ENCODE data around the gene SAMD13.

Gene SAMD13

DNA sequence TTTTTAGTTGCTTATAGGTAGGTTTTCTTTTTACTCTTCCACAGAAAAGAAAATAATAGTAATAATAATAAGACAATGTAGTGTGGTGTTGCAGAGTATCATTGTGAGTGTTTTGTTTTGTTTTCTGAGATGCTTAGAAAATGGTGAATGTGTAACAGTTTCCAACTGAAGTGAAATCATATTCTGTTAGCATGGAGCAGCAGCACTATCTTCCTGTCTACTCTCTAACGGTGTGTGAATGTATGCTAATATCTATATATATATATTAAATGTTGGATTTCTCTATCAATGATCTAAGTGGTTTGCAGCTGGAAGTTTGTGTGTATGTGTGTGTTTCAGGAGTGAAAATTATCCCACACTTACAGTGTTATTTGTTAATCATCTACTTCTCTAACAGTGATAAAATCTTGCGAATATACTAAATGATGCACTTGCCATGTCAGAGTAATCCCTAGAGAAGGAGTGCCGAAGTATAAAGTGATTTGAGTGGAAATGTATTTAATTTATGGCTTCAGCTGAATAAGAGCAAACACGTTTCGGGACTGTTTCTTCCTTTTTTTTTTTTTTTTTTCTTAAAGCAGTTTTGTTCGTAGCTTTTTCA is 377 bp downstream of the SAMD13 start:
- WGBS (ENCODE audit: extremely low coverage, insufficient coverage, low lambda C conversion rate) = no CpG with 5 or more reads among the region's 6 CpGs
- Histone ChIP-seq H3K18ac (ENCODE audit: low read length) (no peak overlapping the region), H3K9ac (ENCODE audit: low read length) (no peak overlapping the region), H3K4me2 (ENCODE audit: low read length) (no peak overlapping the region), H3K56ac (ENCODE audit: low read length) (no peak overlapping the region), H2BK5ac (ENCODE audit: low read length) (no peak overlapping the region), H3K4me3 (ENCODE audit: low read length) (no peak overlapping the region), H2AK5ac (ENCODE audit: low read length) (no peak overlapping the region), H3K23ac (ENCODE audit: low read length) (no peak overlapping the region), H3K4me1 (ENCODE audit: control insufficient read depth, low read depth, low read length) (peaks cover 4% of the 10 kb centered on the region), H2BK120ac (ENCODE audit: low read depth, low read length) (no peak overlapping the region), H3K27ac (ENCODE audit: low read depth, low read length) (no peak overlapping the region), H3K79me2 (ENCODE audit: control insufficient read depth, insufficient read depth, low read length) (no peaks in the 10 kb centered on the region), H3K4ac (ENCODE audit: low read depth, low read length) (no peak overlapping the region), H3K36me3 (ENCODE audit: control insufficient read depth, insufficient read depth, low read length) (no peaks in the 10 kb centered on the region), H4K5ac (ENCODE audit: low read length) (no peak overlapping the region), H2BK15ac (replicated peaks; ENCODE audit: low read depth) (no peak overlapping the region), H4K8ac (ENCODE audit: low read depth, low read length) (no peak overlapping the region), H3K27me3 (ENCODE audit: insufficient read depth, low read length, poor library complexity) (no peaks in the 10 kb centered on the region), H3K79me1 (ENCODE audit: low read length) (no peaks in the 10 kb centered on the region)
- no peak for DNase-seq

GRCh38 chr1:84303314-84303830 is 1.9 kb downstream of the SAMD13 start:
- Histone ChIP-seq H3K9ac (ENCODE audit: low read length) (no peak overlapping the region), H3K4ac (ENCODE audit: low read depth, low read length) (no peak overlapping the region), H3K4me3 (ENCODE audit: low read length) (no peak overlapping the region), H4K5ac (ENCODE audit: low read length) (no peak overlapping the region), H3K27me3 (ENCODE audit: insufficient read depth, low read length, poor library complexity) (no peaks in the 10 kb centered on the region), H2AK5ac (ENCODE audit: low read length) (no peak overlapping the region), H2BK120ac (ENCODE audit: low read depth, low read length) (no peak overlapping the region), H3K27ac (ENCODE audit: low read depth, low read length) (no peak overlapping the region), H3K4me2 (ENCODE audit: low read length) (no peak overlapping the region), H2BK5ac (ENCODE audit: low read length) (no peak overlapping the region), H2BK15ac (replicated peaks; ENCODE audit: low read depth) (no peak overlapping the region), H3K79me1 (ENCODE audit: low read length) (no peaks in the 10 kb centered on the region), H3K4me1 (ENCODE audit: control insufficient read depth, low read depth, low read length) (peaks cover 4% of the 10 kb centered on the region), H3K56ac (ENCODE audit: low read length) (no peak overlapping the region), H3K36me3 (ENCODE audit: control insufficient read depth, insufficient read depth, low read length) (no peaks in the 10 kb centered on the region), H3K18ac (ENCODE audit: low read length) (no peak overlapping the region), H3K23ac (ENCODE audit: low read length) (no peak overlapping the region), H4K8ac (ENCODE audit: low read depth, low read length) (no peak overlapping the region), H3K79me2 (ENCODE audit: control insufficient read depth, insufficient read depth, low read length) (no peaks in the 10 kb centered on the region)
- DNase-seq = no peak
- no CpG with 5 or more reads among the region's 3 CpGs for WGBS (ENCODE audit: extremely low coverage, insufficient coverage, low lambda C conversion rate)

DNA sequence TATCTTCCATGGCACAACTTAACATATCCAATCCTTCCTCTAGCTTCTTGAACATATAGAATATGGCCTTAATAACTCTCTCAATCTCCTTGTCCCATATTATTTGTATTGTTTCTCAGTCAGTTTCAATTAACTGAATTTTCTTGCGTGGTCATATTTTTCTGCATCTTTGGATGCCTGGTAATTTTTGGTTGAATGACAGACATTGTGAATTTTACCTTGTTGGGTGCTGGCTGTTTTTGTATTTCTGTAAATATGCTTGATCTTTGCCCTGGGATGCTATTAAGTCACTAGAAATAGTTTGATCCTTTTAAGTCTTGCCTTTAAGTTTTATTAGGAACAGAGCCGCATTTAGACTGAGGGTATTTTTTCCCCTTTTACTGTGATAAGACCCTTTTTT is 5.9 kb downstream of the SAMD13 start:
- Histone ChIP-seq H3K79me2 (ENCODE audit: control insufficient read depth, insufficient read depth, low read length) (no peaks in the 10 kb centered on the region), H2BK15ac (replicated peaks; ENCODE audit: low read depth) (no peak overlapping the region), H3K4me3 (ENCODE audit: low read length) (no peak overlapping the region), H3K4me2 (ENCODE audit: low read length) (no peak overlapping the region), H3K79me1 (ENCODE audit: low read length) (no peaks in the 10 kb centered on the region), H3K56ac (ENCODE audit: low read length) (no peak overlapping the region), H3K27ac (ENCODE audit: low read depth, low read length) (no peak overlapping the region), H3K23ac (ENCODE audit: low read length) (no peak overlapping the region), H2BK5ac (ENCODE audit: low read length) (no peak overlapping the region), H3K18ac (ENCODE audit: low read length) (no peak overlapping the region), H2BK120ac (ENCODE audit: low read depth, low read length) (no peak overlapping the region), H4K5ac (ENCODE audit: low read length) (no peak overlapping the region), H2AK5ac (ENCODE audit: low read length) (no peak overlapping the region), H3K9ac (ENCODE audit: low read length) (no peak overlapping the region), H3K4ac (ENCODE audit: low read depth, low read length) (no peak overlapping the region), H3K27me3 (ENCODE audit: insufficient read depth, low read length, poor library complexity) (no peaks in the 10 kb centered on the region), H3K36me3 (ENCODE audit: control insufficient read depth, insufficient read depth, low read length) (no peaks in the 10 kb centered on the region), H3K4me1 (ENCODE audit: control insufficient read depth, low read depth, low read length) (peaks cover 4% of the 10 kb centered on the region), H4K8ac (ENCODE audit: low read depth, low read length) (no peak overlapping the region)
- no CpG with 5 or more reads among the region's 2 CpGs for WGBS (ENCODE audit: extremely low coverage, insufficient coverage, low lambda C conversion rate)
- DNase-seq = no peak

DNA sequence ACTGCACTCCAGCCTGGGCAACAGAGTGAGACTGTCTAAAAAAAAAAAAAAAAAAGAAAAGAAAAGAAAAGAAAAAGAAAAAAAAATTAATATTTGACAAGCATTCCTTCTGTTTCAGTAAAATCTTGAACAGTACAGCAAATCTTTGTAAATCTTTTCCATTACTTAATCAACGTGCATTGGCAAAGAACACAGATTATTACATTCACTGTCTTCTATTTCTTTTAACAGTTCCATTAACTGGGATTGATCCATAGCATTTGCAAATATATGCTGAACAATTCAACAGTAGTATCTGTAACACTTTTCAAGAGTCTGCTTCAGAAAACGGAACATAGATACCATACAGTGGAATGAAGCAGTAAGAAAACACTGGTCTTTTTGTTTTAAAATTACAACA is 9.8 kb downstream of the SAMD13 start:
- H3K4ac ChIP-seq (ENCODE audit: low read depth, low read length) = no peak overlapping the region
- no peak overlapping the region for H3K23ac ChIP-seq (ENCODE audit: low read length)
- no peak overlapping the region for H3K56ac ChIP-seq (ENCODE audit: low read length)
- H3K4me3 ChIP-seq (ENCODE audit: low read length) = no peak overlapping the region
- H2BK120ac ChIP-seq (ENCODE audit: low read depth, low read length) = no peak overlapping the region
- H3K18ac ChIP-seq (ENCODE audit: low read length) = no peak overlapping the region
- no peaks in the 10 kb centered on the region for H3K4me1 ChIP-seq (ENCODE audit: control insufficient read depth, low read depth, low read length)
- no peak overlapping the region for H3K27ac ChIP-seq (ENCODE audit: low read depth, low read length)
- H4K8ac ChIP-seq (ENCODE audit: low read depth, low read length) = no peak overlapping the region
- H2AK5ac ChIP-seq (ENCODE audit: low read length) = no peak overlapping the region
- no peak for DNase-seq
- H3K36me3 ChIP-seq (ENCODE audit: control insufficient read depth, insufficient read depth, low read length) = no peaks in the 10 kb centered on the region
- no peaks in the 10 kb centered on the region for H3K27me3 ChIP-seq (ENCODE audit: insufficient read depth, low read length, poor library complexity)
- no CpG with 5 or more reads among the region's 2 CpGs for WGBS (ENCODE audit: extremely low coverage, insufficient coverage, low lambda C conversion rate)
- H4K5ac ChIP-seq (ENCODE audit: low read length) = no peak overlapping the region
- no peaks in the 10 kb centered on the region for H3K79me1 ChIP-seq (ENCODE audit: low read length)
- no peak overlapping the region for H2BK5ac ChIP-seq (ENCODE audit: low read length)
- no peak overlapping the region for H3K9ac ChIP-seq (ENCODE audit: low read length)
- no peaks in the 10 kb centered on the region for H3K79me2 ChIP-seq (ENCODE audit: control insufficient read depth, insufficient read depth, low read length)
- H3K4me2 ChIP-seq (ENCODE audit: low read length) = no peak overlapping the region
- H2BK15ac ChIP-seq (replicated peaks; ENCODE audit: low read depth) = no peak overlapping the region

DNA sequence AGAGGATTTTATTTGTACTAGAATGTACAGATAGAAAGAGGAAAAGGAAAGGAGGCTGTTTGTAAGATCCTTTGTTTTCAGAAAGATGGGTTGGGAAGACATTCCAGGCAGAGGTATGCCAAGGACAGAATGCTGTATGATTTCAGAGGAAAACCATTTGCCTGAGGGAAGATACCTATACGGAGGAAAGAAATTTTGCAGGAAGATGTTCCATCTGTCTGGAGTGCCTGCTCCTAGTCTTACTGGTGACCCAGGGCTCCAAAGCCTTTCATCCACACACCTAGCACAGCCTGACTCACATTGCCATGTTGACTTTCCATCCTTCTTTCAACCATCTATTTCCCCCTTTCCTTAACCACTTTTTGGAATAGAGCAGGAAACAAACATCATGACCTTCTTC is 18.2 kb downstream of the SAMD13 start:
- Histone ChIP-seq H3K9ac (ENCODE audit: low read length) (no peak overlapping the region), H3K79me1 (ENCODE audit: low read length) (no peaks in the 10 kb centered on the region), H3K4me1 (ENCODE audit: control insufficient read depth, low read depth, low read length) (no peaks in the 10 kb centered on the region), H2AK5ac (ENCODE audit: low read length) (no peak overlapping the region), H3K27me3 (ENCODE audit: insufficient read depth, low read length, poor library complexity) (no peaks in the 10 kb centered on the region), H3K4ac (ENCODE audit: low read depth, low read length) (no peak overlapping the region), H2BK120ac (ENCODE audit: low read depth, low read length) (no peak overlapping the region), H3K27ac (ENCODE audit: low read depth, low read length) (no peak overlapping the region), H3K79me2 (ENCODE audit: control insufficient read depth, insufficient read depth, low read length) (no peaks in the 10 kb centered on the region), H3K18ac (ENCODE audit: low read length) (no peak overlapping the region), H4K8ac (ENCODE audit: low read depth, low read length) (no peak overlapping the region), H3K4me2 (ENCODE audit: low read length) (no peak overlapping the region), H3K56ac (ENCODE audit: low read length) (no peak overlapping the region), H2BK5ac (ENCODE audit: low read length) (no peak overlapping the region), H3K4me3 (ENCODE audit: low read length) (no peak overlapping the region), H3K23ac (ENCODE audit: low read length) (no peak overlapping the region), H3K36me3 (ENCODE audit: control insufficient read depth, insufficient read depth, low read length) (no peaks in the 10 kb centered on the region), H4K5ac (ENCODE audit: low read length) (no peak overlapping the region), H2BK15ac (replicated peaks; ENCODE audit: low read depth) (no peak overlapping the region)
- peak; percentile 61 for DNase-seq
- no CpG with 5 or more reads among the region's 1 CpG for WGBS (ENCODE audit: extremely low coverage, insufficient coverage, low lambda C conversion rate)

GRCh38 chr1:84327830-84328229 is 26.3 kb downstream of the SAMD13 start:
- no peak overlapping the region for H3K4me2 ChIP-seq (ENCODE audit: low read length)
- no peaks in the 10 kb centered on the region for H3K36me3 ChIP-seq (ENCODE audit: control insufficient read depth, insufficient read depth, low read length)
- no peak overlapping the region for H3K23ac ChIP-seq (ENCODE audit: low read length)
- no peaks in the 10 kb centered on the region for H3K27me3 ChIP-seq (ENCODE audit: insufficient read depth, low read length, poor library complexity)
- no peak overlapping the region for H2BK5ac ChIP-seq (ENCODE audit: low read length)
- no peak overlapping the region for H2BK15ac ChIP-seq (replicated peaks; ENCODE audit: low read depth)
- H2BK120ac ChIP-seq (ENCODE audit: low read depth, low read length) = no peak overlapping the region
- no peaks in the 10 kb centered on the region for H3K4me1 ChIP-seq (ENCODE audit: control insufficient read depth, low read depth, low read length)
- H3K79me1 ChIP-seq (ENCODE audit: low read length) = no peaks in the 10 kb centered on the region
- H3K9ac ChIP-seq (ENCODE audit: low read length) = no peak overlapping the region
- H3K4ac ChIP-seq (ENCODE audit: low read depth, low read length) = no peak overlapping the region
- DNase-seq = no peak
- no CpG with 5 or more reads among the region's 3 CpGs for WGBS (ENCODE audit: extremely low coverage, insufficient coverage, low lambda C conversion rate)
- H3K79me2 ChIP-seq (ENCODE audit: control insufficient read depth, insufficient read depth, low read length) = no peaks in the 10 kb centered on the region
- H3K27ac ChIP-seq (ENCODE audit: low read depth, low read length) = no peak overlapping the region
- no peak overlapping the region for H3K4me3 ChIP-seq (ENCODE audit: low read length)
- H3K18ac ChIP-seq (ENCODE audit: low read length) = no peak overlapping the region
- no peak overlapping the region for H2AK5ac ChIP-seq (ENCODE audit: low read length)
- no peak overlapping the region for H3K56ac ChIP-seq (ENCODE audit: low read length)
- H4K8ac ChIP-seq (ENCODE audit: low read depth, low read length) = no peak overlapping the region
- no peak overlapping the region for H4K5ac ChIP-seq (ENCODE audit: low read length)

Measured in mesendoderm (in vitro differentiated cells).